ENCODE data around the gene ID2.
A peak's percentile ranks its signal among the peaks of the same experiment; 100 is the strongest.

The ID2 gene

DNA sequence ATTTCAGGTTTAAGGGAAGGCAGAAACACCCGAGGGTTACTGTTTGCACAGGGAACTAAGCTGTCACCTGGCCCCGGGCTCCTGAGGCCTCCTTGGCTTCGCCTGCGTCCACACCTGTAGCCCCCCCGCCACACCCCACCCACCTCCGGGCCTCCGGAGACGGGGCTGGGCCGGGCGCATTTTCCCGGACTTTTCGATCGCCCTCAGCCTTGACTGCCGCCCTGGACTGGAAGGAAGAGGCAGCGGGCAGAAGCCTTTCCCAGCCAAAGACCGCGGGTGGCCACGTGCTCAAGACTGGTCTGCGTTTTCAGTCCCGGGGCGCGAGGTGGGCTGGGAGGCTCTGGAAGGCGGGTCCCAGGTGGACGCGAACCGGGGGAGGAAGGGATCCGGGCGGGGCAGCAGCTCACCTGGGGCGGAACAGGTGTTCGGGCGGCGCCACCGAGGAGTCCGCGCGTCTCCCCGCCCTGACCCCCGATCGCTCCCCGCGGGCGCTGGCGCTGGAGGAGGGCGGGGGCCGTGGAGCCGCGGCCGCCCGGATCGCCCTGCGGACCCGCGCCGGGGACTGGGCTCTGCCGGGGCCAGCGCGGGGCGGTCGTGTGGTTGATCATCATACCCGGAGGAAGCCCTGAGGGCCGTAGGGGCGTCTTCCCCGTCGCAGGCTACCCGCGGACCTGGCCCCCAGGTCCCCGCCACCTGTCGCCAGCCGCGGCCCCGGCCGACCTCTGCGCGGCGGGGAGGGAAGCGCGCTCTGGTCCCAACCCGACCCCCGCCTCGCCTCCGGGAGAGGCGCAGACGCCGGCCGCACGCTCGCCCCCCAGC, 3.2 kb downstream of the ID2 start:
- Mint-ChIP-seq H3K36me3 (peaks cover 1% of the 10 kb centered on the region), H3K27me3 (no peaks in the 10 kb centered on the region), H3K4me1 (peaks cover 20% of the 10 kb centered on the region), H3K4me3 (peak overlapping the region; percentile 90), H3K27ac (peak overlapping the region; percentile 92), H3K9me3 (no peaks in the 10 kb centered on the region)

DNA sequence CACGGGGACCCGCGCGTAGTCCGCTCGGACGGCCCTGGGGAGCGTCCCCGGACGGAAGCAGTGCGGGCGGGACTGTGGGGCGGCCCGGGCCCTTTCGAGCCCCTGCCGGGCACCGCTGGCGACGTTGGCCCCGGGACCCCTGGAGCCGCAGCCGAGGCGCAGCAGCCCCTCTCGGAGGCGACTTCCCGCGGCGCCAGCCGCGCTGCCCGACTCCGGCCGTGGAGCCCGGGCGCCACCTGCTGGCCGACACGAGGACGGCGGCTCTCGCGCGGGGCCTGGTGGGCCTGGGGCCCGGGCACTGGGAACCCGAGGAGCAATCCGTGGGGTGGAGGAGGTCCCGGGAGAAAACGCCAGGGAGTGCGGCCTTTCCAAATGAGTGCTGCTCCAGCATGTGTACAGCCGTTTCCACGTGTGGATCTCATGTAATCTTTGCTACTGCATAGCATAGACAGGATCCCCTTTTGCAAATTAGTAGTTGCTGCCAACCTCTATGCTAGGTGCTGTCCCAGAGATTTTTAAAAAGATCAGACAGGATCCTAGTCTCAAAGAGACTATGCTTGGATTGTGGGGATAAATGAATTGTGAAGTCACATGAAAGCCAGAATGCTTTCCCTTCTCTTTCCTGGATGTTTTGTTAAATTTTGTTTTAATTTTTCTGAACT, 4.0 kb downstream of the ID2 start:
- peaks cover under 1% of the 10 kb centered on the region for H3K27me3 Mint-ChIP-seq
- peaks cover 19% of the 10 kb centered on the region for H3K4me1 Mint-ChIP-seq
- H3K9me3 Mint-ChIP-seq, result no peaks in the 10 kb centered on the region
- H3K36me3 Mint-ChIP-seq, result peaks cover 1% of the 10 kb centered on the region
- no peak overlapping the region for H3K27ac Mint-ChIP-seq
- peak overlapping the region; percentile 33 for H3K4me3 Mint-ChIP-seq

DNA sequence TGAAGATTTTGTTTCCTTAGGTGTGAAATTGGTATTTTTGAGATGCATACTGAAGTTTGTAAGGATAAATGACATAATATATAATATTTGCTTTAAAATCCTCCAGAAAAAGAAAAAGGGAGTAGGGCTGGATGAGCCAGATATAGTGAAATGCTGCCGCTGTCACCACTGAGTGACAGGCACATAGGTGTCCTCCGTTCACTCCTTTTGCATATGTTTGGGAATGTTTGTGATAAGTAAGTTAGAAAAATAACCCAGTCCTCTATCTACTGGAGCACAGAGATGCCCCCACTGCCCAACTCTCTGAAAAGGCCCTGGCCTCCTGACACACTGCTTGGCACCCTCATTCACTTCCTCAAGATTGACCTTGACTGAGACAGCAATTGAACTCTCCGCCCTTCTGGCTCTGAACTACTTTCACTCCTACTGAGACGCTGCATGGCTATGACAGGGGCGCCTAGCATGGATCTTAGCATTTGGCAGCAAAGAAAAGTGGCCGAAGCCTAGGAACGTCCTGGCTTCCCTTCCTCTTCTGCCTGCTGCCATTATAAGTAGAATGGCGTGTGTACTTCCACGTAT, 10.1 kb downstream of the ID2 start:
- Mint-ChIP-seq H3K9me3 (no peaks in the 10 kb centered on the region), H3K36me3 (no peaks in the 10 kb centered on the region), H3K4me3 (no peak overlapping the region), H3K4me1 (peaks cover 7% of the 10 kb centered on the region), H3K27me3 (peaks cover 18% of the 10 kb centered on the region), H3K27ac (no peak overlapping the region)

DNA sequence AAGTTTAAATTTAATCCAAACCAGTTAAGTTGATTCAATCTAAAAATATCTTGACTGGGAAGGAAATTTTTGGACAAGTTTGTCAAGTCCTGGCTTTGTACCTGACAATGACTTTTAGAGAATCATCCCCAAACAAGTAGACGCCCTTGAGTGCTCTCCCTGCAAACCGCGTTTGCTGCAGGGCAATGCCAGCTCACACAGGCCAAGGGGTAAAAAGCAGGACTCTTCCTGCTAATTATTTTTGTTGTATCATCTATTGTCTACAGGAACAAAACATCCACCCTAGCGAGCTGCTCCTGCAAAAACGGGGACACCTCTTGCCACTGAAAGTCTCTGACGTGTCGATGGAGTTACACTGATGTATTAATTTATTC, 10.9 kb downstream of the ID2 start:
- Mint-ChIP-seq H3K9me3 (no peaks in the 10 kb centered on the region), H3K27me3 (peaks cover 18% of the 10 kb centered on the region), H3K4me3 (no peak overlapping the region), H3K27ac (no peak overlapping the region), H3K36me3 (no peaks in the 10 kb centered on the region), H3K4me1 (peaks cover 7% of the 10 kb centered on the region)

DNA sequence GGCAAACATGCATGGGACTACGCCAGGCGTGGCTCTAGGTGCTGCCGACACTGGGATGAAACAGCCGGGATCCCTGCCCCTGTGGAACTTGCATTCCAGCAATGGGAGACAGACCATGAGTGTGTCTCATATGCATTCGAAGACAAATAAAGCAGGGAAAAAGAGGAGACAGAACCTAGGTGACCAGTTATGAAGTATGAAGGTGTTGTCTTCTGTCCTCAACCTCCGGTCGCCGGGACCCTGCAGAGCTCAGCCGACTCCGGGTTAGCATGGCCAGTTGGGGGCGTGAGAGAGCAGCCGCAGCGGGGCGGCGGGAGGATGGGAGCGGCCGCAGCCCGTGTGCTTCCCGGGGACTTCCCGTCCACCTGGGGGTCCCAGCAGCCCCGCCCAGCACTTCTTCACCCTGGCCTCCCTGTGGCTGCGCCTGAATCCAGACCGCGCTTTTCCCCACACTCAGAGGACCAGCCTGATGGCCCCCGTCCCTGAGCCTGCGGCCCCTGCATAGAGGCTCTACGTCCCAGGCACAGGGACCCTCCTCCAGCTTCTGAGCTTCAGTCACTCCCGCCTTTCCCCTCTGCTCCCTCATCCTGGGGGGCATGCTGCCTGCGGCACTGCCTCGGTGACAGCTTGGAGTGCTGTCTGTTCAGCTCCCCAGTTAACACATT, 11.4 kb downstream of the ID2 start:
- Mint-ChIP-seq H3K27ac (no peak overlapping the region), H3K27me3 (peaks cover 18% of the 10 kb centered on the region), H3K9me3 (no peaks in the 10 kb centered on the region), H3K4me3 (no peak overlapping the region), H3K4me1 (peaks cover 7% of the 10 kb centered on the region), H3K36me3 (no peaks in the 10 kb centered on the region)

DNA sequence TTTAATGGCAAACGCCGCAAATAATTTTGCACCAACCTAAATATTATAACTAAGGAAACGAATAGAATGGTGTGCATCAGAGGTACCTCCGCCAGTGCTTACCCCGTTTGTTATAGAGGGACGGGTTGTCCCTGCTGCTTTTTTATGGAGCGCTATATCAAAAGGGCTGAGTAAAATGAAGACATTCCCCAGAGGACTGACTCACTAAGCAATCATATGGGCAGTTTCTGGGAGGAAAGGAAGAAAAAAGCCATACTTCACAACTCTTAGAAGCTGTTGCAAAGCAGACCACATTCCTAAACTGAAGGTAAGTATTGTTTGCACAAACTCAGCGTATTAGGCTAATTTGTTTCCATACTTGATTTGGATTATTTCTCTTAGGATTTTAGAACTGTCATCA, 12.9 kb downstream of the ID2 start:
- Mint-ChIP-seq H3K4me1 (peaks cover 7% of the 10 kb centered on the region), H3K36me3 (no peaks in the 10 kb centered on the region), H3K27ac (no peak overlapping the region), H3K27me3 (peaks cover 18% of the 10 kb centered on the region), H3K9me3 (no peaks in the 10 kb centered on the region), H3K4me3 (no peak overlapping the region)

DNA sequence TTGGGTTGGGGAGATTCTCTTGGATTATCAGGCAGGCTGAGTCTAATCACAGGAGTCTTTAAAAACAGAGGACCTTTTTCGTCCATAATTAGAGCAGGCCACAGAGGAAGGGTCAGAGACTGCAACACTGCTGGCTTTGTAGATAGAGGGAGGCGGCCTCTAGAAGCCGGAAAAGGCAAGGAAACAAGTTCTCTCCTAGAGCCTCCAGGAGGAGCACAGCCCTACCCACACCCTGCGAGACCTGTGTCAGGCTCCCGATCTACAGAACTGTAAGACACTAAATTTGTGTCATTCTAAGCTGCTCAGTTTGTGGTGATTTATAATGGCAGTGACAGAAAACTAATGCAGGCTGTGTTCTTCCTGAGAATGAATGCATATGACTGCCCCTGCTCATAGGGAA, 15.3 kb downstream of the ID2 start:
- no peaks in the 10 kb centered on the region for H3K36me3 Mint-ChIP-seq
- H3K4me1 Mint-ChIP-seq, result peaks cover 6% of the 10 kb centered on the region
- H3K9me3 Mint-ChIP-seq, result no peaks in the 10 kb centered on the region
- peaks cover 6% of the 10 kb centered on the region for H3K27me3 Mint-ChIP-seq
- H3K4me3 Mint-ChIP-seq, result no peak overlapping the region
- H3K27ac Mint-ChIP-seq, result no peak overlapping the region

DNA sequence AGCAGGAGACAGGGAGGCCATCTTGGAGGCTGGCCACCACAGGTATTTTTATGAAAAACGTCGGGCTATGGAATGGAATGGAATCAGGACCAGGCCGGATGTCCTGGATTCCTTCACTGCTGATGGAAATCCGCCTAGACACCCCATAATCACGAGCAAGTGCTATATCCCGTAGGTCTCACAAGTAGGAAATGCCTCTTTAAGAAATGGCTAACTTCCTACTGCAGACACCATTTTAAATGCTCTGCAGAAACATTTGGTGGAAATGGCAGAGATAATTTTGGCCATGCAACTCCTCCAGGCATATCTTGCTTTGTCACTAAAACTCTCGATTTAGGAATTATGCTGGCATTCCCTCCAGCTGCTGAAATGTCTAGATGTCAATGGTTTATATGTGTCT, 18.0 kb downstream of the ID2 start:
- no peak overlapping the region for H3K4me3 Mint-ChIP-seq
- H3K27me3 Mint-ChIP-seq, result no peaks in the 10 kb centered on the region
- no peaks in the 10 kb centered on the region for H3K36me3 Mint-ChIP-seq
- H3K4me1 Mint-ChIP-seq, result no peaks in the 10 kb centered on the region
- H3K27ac Mint-ChIP-seq, result no peak overlapping the region
- no peaks in the 10 kb centered on the region for H3K9me3 Mint-ChIP-seq

DNA sequence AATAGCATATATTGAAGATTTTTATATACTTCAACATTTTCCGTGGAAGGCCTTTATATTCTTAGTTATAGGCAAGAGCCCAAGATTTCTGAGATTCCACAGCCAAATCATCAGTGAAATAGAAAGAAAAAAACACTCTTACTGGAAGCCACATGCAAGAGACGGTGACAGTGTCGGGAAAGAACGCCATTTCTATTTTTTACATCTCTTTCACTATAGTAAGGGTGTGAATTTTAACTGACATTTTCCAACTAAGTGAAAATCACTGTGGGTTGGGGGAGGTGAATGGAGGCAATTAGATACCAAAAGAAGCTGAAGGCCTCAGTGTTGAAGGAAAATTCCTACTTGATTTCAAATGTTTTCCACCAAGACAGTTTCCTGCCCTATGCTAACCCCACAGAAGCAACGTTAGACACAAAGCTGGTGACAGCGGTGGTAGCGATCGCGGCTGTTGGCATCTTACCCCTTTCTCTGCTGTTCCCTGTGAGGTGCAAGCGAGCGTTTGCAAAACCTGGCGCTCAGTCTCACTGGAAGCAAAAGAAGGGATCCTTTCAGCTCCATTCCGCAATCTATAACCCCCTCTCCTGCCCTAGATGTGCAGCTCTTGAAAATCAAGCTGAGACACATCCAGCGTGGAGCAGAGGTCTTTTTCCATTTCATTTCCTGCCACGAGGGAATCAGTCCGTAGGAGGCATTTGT, 20.0 kb downstream of the ID2 start:
- H3K27me3 Mint-ChIP-seq, result no peaks in the 10 kb centered on the region
- no peaks in the 10 kb centered on the region for H3K4me1 Mint-ChIP-seq
- no peak overlapping the region for H3K4me3 Mint-ChIP-seq
- H3K9me3 Mint-ChIP-seq, result no peaks in the 10 kb centered on the region
- no peak overlapping the region for H3K27ac Mint-ChIP-seq
- H3K36me3 Mint-ChIP-seq, result no peaks in the 10 kb centered on the region

DNA sequence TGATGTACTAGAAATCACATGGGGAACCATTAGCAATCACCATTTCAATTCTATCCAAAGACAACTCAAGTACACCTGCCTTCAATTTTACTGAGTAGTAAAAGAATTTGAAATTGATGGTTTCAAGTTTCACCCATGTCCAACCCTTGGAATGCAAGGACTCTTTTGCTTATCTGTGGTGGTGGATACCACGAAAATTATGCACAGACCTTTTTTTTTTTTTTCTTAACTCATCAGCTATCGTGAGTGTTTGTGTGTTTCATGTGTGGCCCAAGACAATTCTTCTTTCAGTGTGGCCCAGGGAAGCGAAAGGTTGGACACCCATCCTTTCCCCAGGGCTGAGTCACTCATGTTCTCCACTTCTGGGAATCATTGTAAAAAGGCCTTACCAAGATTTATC, 23.1 kb downstream of the ID2 start:
- Mint-ChIP-seq H3K36me3 (no peaks in the 10 kb centered on the region), H3K4me1 (no peaks in the 10 kb centered on the region), H3K27ac (no peak overlapping the region), H3K4me3 (no peak overlapping the region), H3K9me3 (no peaks in the 10 kb centered on the region), H3K27me3 (no peaks in the 10 kb centered on the region)

DNA sequence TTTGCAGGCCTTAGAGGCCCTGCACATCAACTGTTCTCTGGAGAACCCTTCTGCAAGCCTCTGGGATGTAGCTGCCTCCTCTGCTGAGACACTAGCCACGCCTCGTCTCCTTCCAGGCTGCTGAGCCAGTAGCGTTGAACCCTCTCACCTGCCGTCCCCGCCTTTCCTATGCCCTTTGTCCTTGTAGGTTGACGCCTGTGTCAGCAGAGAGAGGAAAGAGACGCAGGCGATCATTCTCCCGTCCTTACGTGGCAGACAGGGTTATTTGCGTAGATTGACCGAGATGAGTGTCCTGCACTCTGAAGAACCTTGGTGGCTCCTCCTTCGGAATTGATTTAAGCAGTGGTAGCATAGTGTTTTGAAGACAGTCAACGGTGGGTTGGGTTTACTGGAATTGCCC, 27.8 kb downstream of the ID2 start:
- no peak overlapping the region for H3K27ac Mint-ChIP-seq
- no peaks in the 10 kb centered on the region for H3K36me3 Mint-ChIP-seq
- no peak overlapping the region for H3K4me3 Mint-ChIP-seq
- peaks cover 3% of the 10 kb centered on the region for H3K27me3 Mint-ChIP-seq
- H3K9me3 Mint-ChIP-seq, result no peaks in the 10 kb centered on the region
- no peaks in the 10 kb centered on the region for H3K4me1 Mint-ChIP-seq

DNA sequence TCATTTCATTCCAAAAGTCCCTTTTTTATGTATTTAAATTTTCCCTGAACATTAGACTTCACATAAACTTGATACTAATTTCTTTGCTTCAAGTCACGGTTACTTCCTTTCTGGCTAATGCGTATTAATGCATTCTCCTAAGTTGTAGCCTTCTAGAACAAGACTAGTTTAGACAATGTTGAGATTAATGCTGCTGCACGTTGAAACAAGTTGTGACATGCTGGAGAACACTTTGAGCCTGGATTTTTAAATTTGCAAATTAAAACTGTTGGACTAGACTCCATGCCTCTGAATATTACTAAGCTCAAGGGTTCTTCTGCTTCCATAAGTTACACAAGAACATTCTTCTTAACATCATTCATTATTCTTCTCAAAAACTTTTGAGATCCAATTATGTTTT, 29.1 kb downstream of the ID2 start:
- Mint-ChIP-seq H3K27ac (no peak overlapping the region), H3K36me3 (no peaks in the 10 kb centered on the region), H3K27me3 (peaks cover 3% of the 10 kb centered on the region), H3K4me1 (no peaks in the 10 kb centered on the region), H3K4me3 (no peak overlapping the region), H3K9me3 (peaks cover 5% of the 10 kb centered on the region)

DNA sequence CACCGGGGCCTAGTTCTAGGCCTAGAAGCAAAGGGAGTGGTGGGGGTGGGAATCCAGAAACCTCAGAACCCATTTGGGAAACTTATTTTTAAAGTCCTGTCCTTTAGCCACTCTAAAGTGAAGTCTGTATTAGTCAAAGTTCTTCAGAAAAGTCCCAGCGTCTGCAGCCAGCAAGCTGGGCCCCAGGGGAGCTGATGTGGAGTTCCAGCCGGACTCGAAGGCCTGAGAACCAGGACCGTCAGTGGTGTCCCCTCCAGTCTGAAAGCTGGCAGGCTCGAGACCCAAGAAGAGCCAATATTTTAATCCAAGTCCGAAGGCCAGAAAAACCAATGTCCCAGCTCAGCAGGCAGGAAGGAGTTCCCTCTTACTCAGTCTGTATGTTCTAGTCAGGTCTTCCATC, 32.4 kb downstream of the ID2 start:
- Mint-ChIP-seq H3K27me3 (peaks cover 3% of the 10 kb centered on the region), H3K36me3 (no peaks in the 10 kb centered on the region), H3K9me3 (peaks cover 8% of the 10 kb centered on the region), H3K4me1 (no peaks in the 10 kb centered on the region), H3K4me3 (no peak overlapping the region), H3K27ac (no peak overlapping the region)

DNA sequence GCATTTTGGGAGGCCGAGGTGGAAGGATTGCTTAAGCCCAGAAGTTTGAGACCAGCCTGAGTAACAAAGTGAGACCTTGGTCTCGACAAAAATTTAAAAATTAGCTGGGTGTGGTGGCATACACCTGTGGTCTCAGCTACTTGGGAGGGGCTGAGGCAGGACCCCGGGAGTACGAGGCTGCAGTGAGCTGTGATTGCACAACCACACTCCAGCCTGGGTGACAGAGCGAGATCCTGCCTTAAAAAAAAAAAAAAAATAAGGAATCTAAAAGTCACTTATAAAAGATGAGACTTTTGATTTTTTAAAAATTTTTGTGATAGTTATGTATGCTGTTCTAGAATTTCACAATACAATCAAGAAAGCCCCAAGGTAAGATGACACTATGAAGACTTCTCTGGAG, 33.1 kb downstream of the ID2 start:
- no peaks in the 10 kb centered on the region for H3K4me1 Mint-ChIP-seq
- no peaks in the 10 kb centered on the region for H3K36me3 Mint-ChIP-seq
- H3K4me3 Mint-ChIP-seq, result no peak overlapping the region
- H3K27ac Mint-ChIP-seq, result no peak overlapping the region
- H3K9me3 Mint-ChIP-seq, result peaks cover 8% of the 10 kb centered on the region
- peaks cover 3% of the 10 kb centered on the region for H3K27me3 Mint-ChIP-seq

DNA sequence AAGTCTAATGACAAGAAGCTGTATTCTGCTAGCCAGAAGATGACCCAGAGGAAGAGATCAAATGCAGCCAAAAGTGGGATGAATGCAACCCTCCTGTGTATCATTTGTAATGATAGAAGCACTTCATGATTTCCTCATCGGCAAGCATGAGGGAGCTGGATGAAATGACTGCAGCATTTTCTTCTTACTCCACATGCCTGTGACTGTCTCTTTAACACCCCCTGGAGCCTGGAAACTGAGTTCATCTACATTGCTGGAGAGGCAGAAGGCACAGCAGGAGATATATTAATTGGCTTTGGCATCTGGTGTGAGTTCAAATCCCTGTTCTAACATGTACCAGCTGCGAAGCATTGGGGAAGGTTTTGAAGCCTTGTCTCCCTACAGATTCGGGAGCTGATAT, 37.7 kb downstream of the ID2 start:
- Mint-ChIP-seq H3K27me3 (no peaks in the 10 kb centered on the region), H3K4me3 (no peak overlapping the region), H3K4me1 (no peaks in the 10 kb centered on the region), H3K27ac (no peak overlapping the region), H3K36me3 (peaks cover 2% of the 10 kb centered on the region), H3K9me3 (peaks cover 8% of the 10 kb centered on the region)

All from activated naive CD4-positive, alpha-beta T cell treated with anti-CD3 and anti-CD28 coated beads, Interleukin-2, amount 50 U/mL, for 24 hours (primary cell).